ENCODE results near the gene CIAO2B.
"Not testable (repeated sequence)": the region's sequence is repeated elsewhere in the genome, so short reads cannot be mapped to it uniquely, and the experiment has no call there.

The CIAO2B gene

DNA sequence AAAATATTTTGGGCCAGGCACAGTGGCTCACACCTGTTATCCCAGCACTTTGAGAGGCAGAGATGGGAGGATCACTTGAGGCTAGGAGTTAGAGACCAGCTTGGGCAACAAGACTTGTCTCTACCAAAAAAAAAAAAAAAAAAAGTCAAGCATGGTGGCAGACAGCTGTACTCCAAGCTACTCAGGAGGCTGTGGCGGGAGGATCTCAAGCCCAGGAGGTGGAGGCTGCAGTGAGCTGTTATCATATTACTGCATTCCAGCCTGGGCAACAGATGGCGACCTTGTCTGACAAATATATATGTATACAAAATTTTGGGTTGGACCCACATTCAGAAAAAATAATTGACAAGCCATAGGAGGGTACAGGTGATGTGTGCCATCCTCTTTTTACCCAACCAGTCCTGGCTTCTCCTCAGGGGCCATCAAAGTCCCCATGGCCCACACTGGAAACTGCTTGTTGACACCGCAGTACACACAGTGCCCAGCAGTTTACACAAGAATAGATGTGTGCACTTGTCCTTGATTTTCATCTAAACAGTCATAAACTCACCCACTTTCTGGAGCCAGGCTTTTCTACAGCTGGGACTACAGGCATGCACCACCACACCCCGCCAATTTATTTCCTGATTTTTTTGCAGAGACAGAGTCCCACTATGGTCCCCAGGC is 2.8 kb upstream of the CIAO2B start:
- no peak for DNase-seq (ENCODE audit: low read depth, low spot score)

- DNase-seq (ENCODE audit: low read depth, low spot score), result no peak
Observed at GRCh38 chr16:66936462-66936861, 2.3 kb upstream of the CIAO2B start.

DNA sequence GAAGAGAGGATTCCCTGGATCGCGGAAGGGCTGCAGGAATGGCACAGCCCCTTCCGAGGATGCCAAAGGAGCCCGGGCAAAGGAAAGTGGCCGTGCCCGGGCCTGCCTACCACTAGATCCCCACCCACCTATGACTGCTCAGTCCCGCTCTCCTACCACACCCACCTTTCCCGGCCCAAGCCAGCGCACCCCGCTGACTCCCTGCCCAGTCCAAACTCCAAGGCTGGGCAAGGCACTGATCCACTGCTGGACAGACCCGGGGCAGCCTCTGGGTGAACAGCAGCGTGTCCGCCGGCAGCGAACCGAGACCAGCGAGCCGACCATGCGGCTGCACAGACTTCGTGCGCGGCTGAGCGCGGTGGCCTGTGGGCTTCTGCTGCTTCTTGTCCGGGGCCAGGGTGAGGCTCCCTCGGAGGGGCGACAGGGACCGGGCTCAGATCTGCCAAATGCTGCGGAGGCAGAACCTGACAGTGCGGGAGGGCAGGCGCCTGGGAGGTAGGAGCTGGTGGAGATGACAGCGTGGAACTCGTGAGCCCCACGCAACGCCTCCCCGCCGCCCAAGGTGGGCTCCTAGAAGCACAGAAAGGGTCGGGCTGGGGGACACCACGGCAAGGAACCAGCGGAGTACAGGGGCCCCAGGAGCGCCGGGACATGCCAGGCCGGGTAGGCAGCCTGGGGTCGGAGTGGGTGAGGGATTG is 1.3 kb upstream of the CIAO2B start, which contains the start of gene CES2:
Gene CES2 (plus strand): TSS at position 203 of the 698 bp plus-strand sequence. CDS start 120 bp downstream, at position 323.
- no peak for DNase-seq (ENCODE audit: low read depth, low spot score)

DNA sequence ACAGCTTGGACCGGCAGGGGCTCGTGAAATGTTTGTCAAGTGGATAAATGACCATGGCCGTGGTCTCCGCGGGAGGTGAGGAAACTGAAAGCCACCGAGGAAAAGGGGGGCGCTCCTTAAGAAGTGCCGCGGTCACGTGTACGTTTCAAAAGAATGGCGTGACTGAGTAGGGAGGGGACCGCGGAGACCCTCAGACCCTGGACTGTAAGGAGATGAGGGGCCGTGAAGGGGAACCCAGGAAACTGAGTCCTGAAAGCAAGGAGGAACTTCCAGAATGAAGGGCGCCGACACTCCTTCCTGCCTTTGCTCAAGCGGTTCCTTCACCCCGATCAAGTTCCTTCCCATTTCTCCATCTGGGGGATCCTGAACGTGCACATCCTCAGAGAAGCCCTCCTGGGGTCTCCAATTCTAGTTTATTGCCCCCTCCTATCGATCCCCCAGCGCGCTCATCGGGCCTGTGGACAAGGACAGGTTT is 674 bp upstream of the CIAO2B start:
- not testable (repeated sequence) for DNase-seq (ENCODE audit: low read depth, low spot score)

DNA sequence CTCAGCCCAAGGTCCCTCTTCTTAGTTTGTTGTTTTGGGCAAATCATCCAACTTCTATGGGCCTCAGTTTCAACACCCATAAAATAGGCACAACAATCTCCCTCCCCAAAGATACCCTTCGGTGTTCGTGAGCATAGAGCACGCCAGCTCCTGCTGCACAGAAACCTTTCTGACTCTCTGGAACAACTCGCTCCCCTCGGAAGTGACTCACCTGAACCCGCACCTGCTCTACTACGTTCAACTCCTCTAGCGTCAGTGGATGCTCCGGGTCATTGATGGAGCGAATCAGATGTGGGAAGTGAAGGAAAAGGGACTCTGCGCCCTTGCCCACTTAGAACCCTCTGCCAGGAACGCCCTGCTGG is 445 bp downstream of the CIAO2B start:
- DNase-seq (ENCODE audit: low read depth, low spot score), result no peak

DNA sequence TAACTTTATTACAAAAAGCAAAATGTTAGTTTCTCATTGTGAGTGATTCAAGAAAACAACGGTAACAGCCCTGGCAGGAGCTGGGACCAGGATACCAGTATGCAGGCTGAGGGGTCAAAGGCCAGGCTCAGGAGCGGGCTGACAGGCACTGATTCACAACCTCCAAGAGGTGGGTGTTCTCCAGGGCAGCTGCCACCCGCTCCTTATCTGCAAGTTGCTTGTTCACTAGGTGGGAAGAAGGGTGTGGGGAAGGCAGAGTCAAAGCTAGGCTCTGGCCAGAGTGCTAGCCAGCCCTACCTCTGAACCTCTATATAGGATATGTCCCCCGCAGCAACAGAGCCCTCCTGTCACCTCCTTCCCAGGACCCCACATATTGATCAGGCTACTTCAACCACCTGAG is 2.1 kb downstream of the CIAO2B start:
- DNase-seq (ENCODE audit: low read depth, low spot score), result no peak

- no peak for DNase-seq (ENCODE audit: low read depth, low spot score)
Observed at GRCh38 chr16:66931665-66932064, 2.5 kb downstream of the CIAO2B start.

GRCh38 chr16:66930189-66930588 is 4.0 kb downstream of the CIAO2B start:
- DNase-seq (ENCODE audit: low read depth, low spot score), result no peak

DNA sequence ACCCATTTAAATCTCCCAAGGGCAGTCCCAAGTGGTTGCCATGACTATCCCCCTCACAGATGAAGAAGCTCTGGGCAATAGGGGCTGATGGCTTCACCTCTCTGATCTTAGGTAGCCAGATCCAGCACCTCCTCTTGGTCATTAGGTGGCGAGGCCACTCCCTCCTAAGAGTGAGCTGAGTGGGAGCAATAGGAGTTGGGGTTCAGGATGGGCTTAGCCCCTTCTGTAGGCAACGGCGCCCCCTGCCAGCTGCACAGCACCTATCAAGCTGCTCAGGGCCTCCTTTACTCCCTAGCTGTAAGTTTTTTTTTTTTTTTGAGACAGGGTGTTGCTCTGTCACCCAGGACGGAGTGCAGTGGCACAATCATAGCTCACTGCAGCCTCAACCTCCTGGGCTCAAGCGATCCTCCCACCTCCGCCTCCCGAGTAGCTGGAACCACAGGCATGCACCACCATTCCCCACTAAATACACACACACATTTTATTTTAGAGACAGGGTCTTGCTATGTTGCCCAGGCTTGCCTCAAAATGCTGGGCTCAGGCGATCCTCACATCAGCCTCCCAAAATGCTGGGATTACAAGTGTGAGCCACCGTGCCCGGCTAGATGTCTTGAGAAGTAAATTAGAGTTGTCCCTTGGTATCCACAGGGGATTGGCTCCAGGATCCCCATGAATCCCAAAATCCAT is 5.4 kb downstream of the CIAO2B start:
- DNase-seq (ENCODE audit: low read depth, low spot score), result no peak

DNA sequence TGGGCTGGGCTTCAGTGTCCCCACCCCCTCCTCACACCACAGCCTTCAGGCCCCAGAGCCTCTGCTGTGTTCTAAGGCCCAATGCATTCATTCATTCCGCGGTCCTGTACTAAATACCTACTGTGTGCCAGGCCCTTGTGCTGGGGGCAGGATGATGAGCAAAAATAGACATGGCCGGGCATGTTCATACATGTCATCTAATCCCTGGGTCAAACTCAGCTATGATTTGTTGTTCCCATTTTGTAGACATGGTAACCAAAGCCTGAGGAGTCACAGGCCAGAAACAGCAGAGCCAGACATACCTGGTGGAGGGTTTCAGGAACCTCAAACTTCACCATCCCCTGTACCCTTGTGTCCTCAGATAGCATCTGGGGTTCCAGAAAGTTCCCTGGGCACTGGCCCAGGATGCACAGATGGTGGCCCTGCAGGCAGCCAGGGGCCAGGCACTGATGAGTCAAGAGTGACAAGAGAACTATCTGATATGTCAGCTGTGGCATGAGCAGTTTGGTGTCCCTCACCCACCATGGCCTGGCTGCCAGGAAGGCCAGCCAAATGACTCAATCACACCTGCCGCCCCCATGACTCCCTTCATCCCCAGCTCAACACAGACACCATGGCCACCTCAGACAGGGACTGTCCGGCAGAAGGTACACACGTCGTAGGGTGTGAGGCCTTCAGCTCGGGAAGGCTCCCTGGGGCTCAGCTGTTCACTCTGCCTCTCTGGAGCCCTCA is 6.1 kb downstream of the CIAO2B start:
- no peak for DNase-seq (ENCODE audit: low read depth, low spot score)

- DNase-seq (ENCODE audit: low read depth, low spot score), result no peak
Observed at GRCh38 chr16:66926961-66927436, 7.2 kb downstream of the CIAO2B start.

DNA sequence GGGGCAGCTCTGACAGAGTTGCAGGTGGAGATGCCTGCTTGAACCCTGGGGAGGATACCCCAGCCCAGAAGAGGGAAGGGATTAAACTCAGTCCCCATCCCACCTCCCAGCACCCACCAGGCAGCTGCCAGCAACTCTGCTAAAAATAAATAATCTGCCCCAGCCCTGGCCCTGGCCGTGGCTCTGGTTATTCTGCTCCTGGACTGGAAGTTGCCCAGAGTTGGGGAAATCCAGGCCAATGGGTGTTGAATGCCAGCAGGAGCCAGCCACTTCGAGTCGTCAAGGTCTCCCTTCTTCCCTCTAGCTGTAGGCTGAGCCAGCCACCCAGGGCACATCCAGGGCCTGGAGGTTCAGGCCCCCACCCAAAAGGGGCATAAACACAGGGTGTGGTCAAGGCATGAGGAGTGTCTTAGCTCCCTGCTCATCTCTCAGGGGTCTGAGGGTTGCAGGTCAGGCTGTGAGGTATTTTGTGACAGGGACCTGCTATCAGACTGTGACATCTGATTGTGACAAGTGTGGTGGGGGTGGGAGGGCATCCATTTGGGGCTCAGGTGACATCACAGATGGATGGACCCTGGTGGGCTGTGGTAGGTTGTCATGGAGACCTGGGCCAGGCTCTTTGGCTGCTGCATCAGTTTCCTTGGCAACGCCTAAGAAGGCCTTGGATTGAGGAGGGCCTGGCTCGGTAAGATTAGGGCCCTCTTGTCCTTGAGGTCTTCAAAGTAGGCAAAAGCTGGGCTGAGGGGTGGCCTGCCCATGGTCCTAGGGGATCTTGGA is 7.8 kb downstream of the CIAO2B start:
- DNase-seq (ENCODE audit: low read depth, low spot score), result no peak

- DNase-seq (ENCODE audit: low read depth, low spot score), result no peak
Observed at GRCh38 chr16:66925322-66925840, 8.8 kb downstream of the CIAO2B start, which contains the start of gene RRAD. TSS of gene RRAD (minus strand) at chr16:66925535. CDS start at chr16:66925179, 356 bp downstream.

DNA sequence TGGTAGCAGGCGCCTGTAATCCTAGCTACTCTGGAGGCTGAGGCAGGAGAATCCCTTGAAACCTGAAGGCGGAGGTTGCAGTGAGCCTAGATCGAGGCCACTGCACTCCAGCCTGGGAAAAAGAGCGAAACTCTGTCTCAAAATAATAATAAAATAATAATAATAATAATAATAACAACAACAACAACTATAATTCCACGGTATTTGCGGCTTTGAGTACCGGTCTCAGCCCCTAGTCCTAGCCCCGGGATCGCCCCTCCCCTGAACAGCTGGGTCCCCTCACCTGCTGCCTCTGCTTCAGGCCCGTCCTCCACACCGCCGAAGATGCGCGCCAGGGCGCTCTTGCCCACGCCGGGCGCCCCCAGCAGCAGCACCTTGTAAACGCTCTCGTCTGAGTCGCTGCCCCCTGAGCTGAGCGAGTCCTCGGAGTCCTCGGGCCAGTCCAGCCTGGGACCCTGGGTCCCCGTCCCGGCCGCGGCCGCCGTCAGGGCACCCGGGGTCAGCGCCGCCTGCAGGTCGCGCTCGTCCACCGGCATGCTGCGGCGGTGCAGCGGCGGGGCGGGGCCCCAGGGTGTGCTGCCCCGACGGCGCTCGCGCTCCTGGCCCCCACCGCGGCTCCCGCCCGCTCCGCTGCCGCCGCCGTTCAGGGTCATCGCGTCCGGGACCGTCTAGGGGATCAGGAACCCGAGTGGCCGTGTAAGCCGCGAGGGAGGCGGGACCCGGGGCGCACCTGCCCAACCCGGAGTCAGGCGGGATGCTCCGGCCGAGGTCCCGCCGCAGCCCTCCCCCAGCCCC is 9.5 kb downstream of the CIAO2B start:
- no peak for DNase-seq (ENCODE audit: low read depth, low spot score)

GRCh38 chr16:66923866-66924265 is 10.3 kb downstream of the CIAO2B start:
- DNase-seq (ENCODE audit: low read depth, low spot score), result no peak

DNA sequence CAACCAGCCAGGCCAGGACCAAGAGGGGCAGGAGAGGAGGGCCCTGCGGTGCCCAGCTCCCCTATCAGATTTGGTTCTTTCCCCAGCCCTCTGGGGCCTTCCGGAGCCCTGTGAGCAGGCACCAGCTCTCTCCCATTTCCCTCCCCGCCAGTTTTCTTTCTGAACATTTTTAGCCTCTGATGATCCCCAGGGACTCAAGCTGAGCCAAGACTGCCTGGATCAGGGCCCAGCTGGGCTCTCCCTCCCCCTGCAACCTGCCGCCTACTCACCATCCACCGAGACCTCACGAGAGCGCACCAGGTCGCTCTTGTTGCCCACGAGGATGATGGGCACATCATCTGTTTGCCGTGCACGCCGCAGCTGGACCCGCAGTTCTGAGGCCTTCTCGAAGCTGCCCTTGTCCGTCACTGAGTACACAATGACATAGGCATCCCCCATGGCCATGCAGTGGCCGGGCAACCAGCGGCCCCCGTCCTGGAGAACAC is 10.9 kb downstream of the CIAO2B start:
- DNase-seq (ENCODE audit: low read depth, low spot score), result no peak

- DNase-seq (ENCODE audit: low read depth, low spot score), result no peak
Observed at GRCh38 chr16:66921729-66922450, 12.3 kb downstream of the CIAO2B start.

DNA sequence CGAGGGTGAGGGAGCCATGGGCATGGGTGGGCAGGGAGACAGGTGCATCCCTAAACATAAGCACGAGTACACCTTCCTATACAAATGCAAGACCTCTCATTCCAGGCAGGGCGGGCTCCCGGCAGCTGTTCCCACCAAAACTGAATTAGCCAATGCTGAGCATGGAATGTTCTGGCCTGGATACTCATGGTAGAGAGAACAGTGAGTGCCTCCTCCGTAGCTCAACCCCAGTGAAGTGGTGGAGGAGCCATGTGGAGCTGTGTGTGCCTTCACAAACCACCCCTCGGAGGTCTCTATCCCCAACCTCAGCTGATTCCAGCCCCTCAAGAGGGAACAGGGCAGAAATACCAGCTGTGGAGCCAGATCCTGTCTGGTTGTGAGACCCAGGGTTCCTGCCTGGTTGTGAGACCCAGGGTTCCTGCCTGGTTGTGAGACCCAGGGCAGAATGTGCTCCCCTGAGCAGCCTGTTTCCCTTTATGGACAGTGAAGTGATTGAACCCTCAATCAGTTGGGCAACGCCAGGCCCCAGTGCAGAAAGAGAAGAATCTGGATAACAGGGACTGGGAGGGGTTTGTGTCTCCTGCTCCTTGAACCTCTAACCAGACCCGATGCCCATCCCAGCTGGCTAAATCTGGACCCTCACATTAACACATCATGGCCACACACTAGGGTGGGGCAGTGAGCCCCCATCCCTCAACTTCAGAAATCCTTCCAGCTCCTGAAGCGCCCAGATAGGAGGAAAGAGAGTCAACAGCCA is 13.1 kb downstream of the CIAO2B start:
- DNase-seq (ENCODE audit: low read depth, low spot score), result no peak

DNA sequence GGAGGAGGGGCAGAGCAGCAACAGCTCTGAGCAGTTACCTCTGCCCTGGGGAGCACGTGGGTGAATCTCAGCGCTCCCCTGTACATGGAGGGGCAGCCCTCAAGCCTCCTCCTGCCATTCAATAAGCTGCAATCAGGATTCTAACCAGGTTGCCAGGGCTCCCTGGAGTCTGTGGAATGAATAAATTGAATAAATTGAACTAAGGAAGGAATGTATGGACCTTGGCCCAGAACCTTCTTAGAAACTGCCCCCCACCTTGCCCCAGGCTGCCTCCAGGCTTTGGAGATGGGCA is 14.0 kb downstream of the CIAO2B start:
- DNase-seq (ENCODE audit: low read depth, low spot score), result no peak

Measured in brain pericyte (primary cell).